Fibroblast of pulmonary artery (primary cell): ENCODE measurements around the gene YJU2.

Experiments
- DNase-seq: peaks from one replicate; pipeline ENCODE4 v3.0.0-alpha.2; 2010; ENCODE audit warnings: low read depth
- H3K4me3 ChIP-seq: replicated peaks from 2 replicates; pipeline ENCODE4 v1.5.1; 2011; ENCODE audit warnings: low read depth, mild to moderate bottlenecking, control low read depth, low read length, moderate library complexity
- CTCF ChIP-seq: IDR thresholded peaks from 2 replicates; pipeline ENCODE4 v1.5.1; 2011; ENCODE audit warnings: mild to moderate bottlenecking, control low read depth, low read length, inconsistent platforms; ENCODE audit errors: missing control alignments

The YJU2 gene

DNA sequence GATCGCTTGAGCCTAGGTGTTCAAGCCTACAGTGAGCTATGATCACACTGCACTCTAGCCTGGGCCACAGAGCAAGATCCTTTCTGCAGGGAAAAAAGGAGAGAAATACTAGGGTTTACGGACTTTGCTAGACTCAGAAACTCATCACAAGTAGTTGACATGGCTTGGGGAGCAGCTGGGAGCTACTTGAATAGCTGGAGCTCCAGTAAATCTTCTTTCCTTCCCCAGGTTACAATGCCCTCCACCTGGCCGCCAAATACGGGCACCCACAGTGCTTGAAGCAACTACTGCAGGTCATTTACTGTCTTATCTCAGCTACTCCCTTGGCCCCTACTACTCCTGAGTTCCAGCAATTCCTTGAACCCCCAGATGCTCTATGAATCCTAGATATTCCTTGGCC is 45.1 kb upstream of the YJU2 start:
- DNase-seq, result no peak
- no peak overlapping the region for H3K4me3 ChIP-seq
- TF ChIP-seq CTCF, result no peak

- no peak overlapping the region for H3K4me3 ChIP-seq
- peak; percentile 17 for TF ChIP-seq CTCF
- DNase-seq, result peak; percentile 51
Observed at GRCh38 chr19:4206818-4207484, 39.9 kb upstream of the YJU2 start.

DNA sequence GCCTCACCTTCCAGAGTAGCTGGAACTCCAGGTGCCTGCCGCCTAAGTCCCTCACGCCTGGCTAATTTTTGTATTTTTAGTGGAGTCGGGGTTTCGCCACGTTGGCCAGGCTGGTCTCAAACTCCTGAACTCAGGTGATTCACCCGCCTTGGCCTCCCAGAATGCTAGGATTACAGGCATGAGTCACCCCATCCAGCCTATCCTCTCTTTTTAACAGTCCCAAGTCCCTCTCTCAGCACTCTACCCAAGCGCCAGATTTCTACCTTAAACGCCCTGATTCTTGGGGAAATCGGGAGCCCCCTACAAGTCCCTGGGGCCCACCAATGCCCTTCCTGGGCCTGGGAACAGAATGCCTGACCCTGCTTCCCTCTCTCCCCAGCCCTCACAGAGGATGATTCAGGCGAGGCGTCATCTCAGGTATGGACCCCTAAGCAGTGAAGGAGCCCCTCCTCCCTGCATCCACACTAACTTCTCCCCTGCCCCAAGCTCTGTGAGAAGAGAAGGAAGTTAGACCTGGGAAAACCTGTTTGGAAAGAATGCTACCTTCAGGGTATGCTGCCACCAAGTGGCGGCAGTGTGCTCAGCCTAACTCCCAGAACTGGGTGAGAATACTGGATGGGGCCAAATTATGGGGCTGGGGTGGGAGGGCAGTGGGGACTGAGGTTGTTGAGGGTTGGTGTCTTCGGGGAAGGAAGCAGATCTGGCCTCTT is 38.3 kb upstream of the YJU2 start:
- peak; percentile 34 for TF ChIP-seq CTCF
- DNase-seq, result peak; percentile 28
- no peak overlapping the region for H3K4me3 ChIP-seq

GRCh38 chr19:4210166-4210731 is 36.6 kb upstream of the YJU2 start:
- no peak for TF ChIP-seq CTCF
- no peak for DNase-seq
- H3K4me3 ChIP-seq, result no peak overlapping the region

GRCh38 chr19:4213116-4213515 is 33.8 kb upstream of the YJU2 start:
- no peak for TF ChIP-seq CTCF
- no peak overlapping the region for H3K4me3 ChIP-seq
- DNase-seq, result no peak

- TF ChIP-seq CTCF, result no peak
- H3K4me3 ChIP-seq, result no peak overlapping the region
- DNase-seq, result no peak
Observed at GRCh38 chr19:4215807-4216206, 31.1 kb upstream of the YJU2 start.

DNA sequence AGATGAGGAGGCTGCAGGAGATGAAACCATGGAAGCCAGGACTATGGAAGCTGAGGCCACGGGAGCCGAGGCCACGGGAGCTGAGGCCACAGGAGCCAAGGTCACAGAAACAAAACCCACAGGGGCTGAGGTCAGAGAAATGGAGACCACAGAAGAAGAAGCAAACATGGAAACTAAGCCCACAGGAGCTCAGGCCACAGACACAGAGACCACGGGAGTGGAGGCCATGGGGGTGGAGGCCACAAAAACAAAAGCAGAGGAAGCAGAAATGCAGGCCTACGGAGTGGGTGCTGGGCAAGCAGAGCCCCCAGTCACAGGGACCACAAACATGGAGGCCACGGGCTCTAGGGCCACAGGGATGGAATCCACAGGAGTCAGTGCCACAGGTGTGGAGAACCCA is 30.0 kb upstream of the YJU2 start:
- no peak for DNase-seq
- no peak overlapping the region for H3K4me3 ChIP-seq
- no peak for TF ChIP-seq CTCF
